GM19372 (cell line): Measurements from ENCODE around the gene S100A4.

Experiments
- ATAC-seq: cut with Tn5 transposase; IDR thresholded peaks from one replicate; pipeline ENCODE4 v1.9.1; 2021; ENCODE audit warnings: mild to moderate bottlenecking, low read depth, moderate library complexity; ENCODE audit not compliant: unreplicated experiment

The S100A4 gene

GRCh38 chr1:153515504-153516394, 29.9 kb downstream of the S100A4 start:
- no peak for ATAC-seq

DNA sequence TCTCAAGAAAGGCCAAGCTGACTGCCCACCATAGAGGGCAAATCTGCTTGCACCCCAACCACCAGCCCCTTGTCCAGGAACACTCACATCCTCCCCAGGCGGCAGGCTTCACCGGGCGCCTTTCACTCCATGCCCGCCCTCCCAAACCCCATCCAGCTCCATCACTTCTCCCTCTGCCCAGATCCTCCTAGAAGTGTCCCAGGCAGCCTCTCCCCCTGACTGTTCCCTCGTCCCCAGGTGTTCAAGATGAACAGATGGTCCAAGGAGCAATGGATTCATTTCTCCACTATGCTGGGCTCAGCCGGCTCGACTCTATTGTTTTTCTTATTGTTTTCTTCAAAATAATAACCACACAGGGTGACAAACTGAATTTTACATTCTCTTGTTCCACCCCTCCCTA, 31.9 kb downstream of the S100A4 start:
- ATAC-seq: no peak

DNA sequence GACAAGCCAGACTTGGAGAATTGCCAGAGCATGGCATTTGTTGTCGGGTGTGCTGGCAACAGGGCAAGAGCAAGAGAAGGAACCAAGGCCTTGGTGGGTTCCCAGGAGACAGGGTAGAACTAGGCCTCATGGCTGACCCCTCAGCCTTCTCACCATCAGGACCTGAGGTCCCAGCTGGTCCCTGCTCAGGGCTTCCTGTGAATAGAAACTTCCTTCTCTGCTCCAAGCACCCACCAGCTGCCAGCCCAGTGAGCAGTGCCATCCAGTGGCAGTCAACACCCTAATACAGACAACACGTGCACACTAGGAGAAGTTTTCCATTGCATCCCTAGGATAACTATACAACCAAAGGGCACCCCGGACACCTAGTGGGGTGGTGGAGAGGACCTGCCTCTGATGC, 32.6 kb downstream of the S100A4 start:
- no peak for ATAC-seq

DNA sequence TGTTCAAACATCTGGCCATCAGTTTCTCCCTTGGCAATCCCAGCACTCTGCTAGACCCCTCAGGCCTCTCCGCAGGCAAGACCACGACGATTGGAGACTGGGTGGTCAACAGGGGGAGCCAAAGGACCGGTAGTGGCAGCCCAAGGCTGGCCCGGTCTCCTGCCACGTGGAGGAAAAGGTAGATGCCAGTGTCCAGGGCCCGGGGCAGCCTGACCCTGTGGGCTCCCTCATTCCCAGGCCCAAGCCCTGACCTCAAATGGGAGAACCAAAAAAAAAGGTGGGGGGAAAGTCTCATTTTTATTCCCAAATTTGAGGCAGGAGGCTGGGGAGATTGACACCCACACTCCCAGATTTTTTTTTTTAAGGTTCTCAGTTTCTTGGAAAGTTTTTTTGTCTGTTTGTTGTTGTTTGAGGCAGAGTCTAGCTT, 34.6 kb downstream of the S100A4 start:
- ATAC-seq: no peak

DNA sequence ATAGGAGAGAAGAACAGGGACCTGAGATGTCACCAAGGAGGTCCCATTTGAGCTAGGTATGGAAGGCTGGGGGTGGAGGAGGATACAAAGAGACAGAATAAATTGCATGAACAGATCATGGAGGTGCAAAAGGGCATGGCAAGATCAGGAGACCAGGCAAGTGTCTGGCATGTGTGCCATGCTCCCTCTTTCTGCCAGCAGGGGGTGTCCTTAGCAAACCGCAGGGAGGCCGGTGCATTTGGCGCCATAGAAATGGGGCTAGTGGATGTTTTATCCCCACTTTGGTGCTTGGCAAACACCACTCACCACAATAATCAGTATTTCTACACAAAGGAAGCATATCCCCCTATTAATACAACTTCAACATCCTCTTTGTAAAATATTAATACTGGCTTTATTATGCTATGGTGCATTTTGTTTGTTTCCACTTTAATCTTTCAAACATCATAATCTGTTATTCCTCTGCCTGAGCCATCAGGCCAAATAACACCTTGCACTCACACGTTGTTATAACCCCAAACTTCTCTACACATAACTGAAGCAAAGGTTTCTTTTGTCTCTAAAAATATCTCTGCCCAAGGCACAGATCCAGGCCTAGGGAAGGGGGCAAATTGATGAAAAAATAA, 35.8 kb downstream of the S100A4 start:
- ATAC-seq: no peak

DNA sequence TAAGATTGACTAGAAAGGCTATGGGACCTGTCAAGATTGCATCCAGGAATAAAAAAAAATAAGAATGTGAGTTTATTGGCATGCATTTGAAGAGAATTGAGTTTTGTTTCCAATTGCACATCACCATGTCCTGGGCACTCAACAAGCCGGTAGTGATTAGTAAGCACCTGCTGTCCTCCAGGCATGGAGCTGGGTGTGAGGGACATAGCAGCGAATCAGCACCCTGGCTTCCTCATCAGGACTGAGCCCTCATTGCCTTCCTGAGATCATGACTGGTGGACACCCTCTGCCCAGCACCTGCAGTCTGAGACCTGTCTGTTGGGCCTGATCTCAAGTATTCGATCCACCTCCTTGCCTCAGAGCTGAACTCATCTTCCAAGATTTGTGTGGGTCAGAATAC, 36.6 kb downstream of the S100A4 start:
- no peak for ATAC-seq

- no peak for ATAC-seq
Measured at GRCh38 chr1:153507926-153508583, 37.6 kb downstream of the S100A4 start.

DNA sequence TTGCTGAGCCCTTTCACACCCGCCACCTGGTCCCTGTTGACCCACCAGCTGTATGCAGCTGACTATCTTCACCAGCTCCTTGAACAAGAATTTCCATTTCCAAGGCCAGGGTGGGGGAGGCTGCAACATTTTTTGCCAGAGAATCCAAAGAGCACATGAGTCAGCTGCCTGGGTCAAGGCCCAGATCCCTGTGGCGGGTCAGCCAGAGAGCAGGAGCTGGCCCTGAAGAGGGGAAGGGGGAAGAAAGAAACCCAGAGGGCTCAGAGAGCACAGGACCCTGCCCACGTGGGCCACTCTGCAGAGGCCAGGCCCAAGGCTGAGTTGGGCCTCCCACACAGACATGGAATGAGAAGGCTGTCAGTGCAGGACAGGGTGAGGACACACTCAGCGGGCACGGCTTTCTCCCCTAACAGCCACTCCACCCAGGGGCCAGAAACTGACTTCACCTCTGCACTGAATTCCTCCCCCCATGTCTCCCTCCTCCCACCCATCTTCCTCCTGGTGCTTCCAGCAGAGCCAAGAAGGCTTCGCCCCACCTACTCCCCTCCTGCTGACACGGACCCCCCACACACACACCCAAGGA, 38.7 kb downstream of the S100A4 start:
- ATAC-seq: no peak

- ATAC-seq: no peak
Measured at GRCh38 chr1:153506386-153506785, 39.2 kb downstream of the S100A4 start.

GRCh38 chr1:153505576-153505975, 40.0 kb downstream of the S100A4 start:
- no peak for ATAC-seq

DNA sequence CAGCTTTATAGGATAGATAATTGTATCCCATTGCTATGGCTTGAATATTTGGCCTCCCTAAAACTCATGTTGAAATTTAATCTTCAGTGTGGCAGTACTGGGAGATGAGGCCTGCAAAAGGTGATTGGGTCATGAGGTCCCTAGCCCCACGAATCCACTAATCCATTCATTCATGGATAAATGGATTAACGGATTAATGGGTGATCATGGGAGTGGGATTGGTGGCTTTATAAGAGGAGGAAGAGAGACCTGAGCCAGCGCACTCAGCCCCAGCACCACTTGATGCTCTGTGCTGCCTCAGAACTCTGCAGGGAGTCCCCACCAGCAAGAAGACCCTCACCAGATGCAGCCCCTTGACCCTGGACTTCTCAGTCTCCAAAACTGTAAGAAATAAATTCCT, 41.8 kb downstream of the S100A4 start:
- ATAC-seq: no peak

DNA sequence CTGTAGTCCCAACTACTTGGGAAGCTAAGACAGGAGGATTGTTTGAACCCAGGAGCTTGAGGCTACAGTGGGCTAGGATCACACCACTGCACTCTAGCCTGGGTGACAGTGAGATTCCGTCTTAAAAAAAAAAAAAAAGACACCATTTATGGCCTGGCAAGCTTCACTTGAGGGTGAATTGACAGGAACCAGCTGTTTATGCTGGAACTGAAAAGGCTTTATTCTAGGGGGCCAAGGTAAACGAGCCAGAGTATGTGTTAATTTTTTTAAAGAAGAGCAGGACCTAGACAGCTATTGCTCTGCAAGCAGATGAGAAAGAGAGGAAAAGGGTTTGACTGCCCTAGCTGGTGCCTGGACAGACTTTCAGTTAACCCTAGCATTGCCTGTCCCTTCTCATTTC, 46.9 kb downstream of the S100A4 start:
- no peak for ATAC-seq

DNA sequence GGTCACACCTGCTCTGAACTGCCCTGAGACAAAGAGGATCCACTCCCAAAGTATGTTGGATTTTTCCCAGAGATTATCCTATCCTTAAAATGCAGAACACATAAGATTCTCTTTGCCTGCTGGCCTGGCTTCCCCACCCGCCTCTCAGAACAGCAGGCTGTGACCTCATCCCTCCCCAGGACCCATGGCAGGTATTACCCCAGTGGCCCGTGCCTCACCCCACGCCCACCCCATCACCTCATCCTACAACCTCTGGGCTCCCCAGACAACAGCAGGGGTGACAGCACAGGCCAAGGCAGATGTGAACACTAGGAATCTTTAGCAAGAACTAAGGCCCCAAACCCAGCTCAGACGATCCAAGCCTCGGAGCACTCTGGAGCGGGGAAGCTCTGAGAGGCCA, 50.1 kb downstream of the S100A4 start:
- no peak for ATAC-seq

DNA sequence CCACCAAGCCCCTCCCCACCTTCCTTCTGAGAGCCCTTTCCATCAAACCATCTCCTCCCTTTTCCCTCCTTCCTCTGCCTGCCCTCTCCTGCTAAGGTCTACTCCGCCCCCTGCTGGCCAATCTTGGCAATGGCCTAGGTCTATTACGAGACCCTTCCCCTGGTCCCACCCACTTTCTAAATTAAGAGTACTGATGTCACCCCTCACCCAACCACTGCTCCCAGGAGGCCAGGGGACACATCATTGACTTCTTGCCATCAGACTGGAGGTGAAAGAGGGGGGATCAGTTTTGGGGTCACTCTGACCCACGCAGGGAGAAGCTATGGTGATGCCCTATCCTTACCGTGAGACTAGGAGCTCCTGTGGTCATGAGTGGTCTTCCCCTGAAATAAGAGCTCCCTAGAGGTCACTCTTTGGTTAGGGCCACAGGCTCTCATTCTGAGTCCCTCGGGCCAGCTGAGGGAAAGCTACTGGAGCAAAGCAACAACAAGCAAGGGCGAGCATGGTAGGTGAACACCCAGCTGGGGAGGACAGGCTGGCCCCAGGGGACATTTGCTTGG, 50.5 kb downstream of the S100A4 start:
- ATAC-seq: no peak
